Activated CD4-positive, alpha-beta T cell treated with anti-CD3 and anti-CD28 coated beads, Interleukin-2, amount 10 ng/mL, durations not matched to agents 7 days and 5 days (primary cell): ENCODE data around the gene NACC2. TPM values are rescaled to one million over a fixed set of nuclear protein-coding genes. Genes with fewer than 3 reads are reported as not detected.

ENCODE experiments used
- CTCF ChIA-PET: fragments of 350-600 bp; sonication (Branson Sonifier 250); formaldehyde crosslinking; loops from one replicate; lab custom pipeline; 2021; ENCODE audit warnings: antibody characterized with exemption; lab: Charles Lee
- POLR2A ChIA-PET: fragments of 350-600 bp; sonication (Branson Sonifier 250); formaldehyde crosslinking; loops from one replicate; lab custom pipeline; 2021; ENCODE audit warnings: antibody characterized with exemption; lab: Charles Lee
- DNase-seq: peaks from one replicate; pipeline ENCODE4 v3.0.0-alpha.2; 2020
- H3K27ac Mint-ChIP-seq: one replicate; pipeline ENCODE4 v1.8.0; 2021; ENCODE audit warnings: mild to moderate bottlenecking, moderate library complexity, mixed read lengths
- H3K27me3 Mint-ChIP-seq: one replicate; pipeline ENCODE4 v1.8.0; 2021; ENCODE audit warnings: mixed read lengths
- H3K36me3 Mint-ChIP-seq: one replicate; pipeline ENCODE4 v1.8.0; 2021; ENCODE audit warnings: low read depth, mixed read lengths
- H3K4me1 Mint-ChIP-seq: one replicate; pipeline ENCODE4 v1.8.0; 2021; ENCODE audit warnings: mixed read lengths
- H3K4me3 Mint-ChIP-seq: one replicate; pipeline ENCODE4 v1.8.0; 2021; ENCODE audit warnings: mild to moderate bottlenecking, moderate library complexity, mixed read lengths
- H3K9me3 Mint-ChIP-seq: one replicate; pipeline ENCODE4 v1.8.0; 2021; ENCODE audit warnings: mixed read lengths
- total RNA-seq, 2 experiments: library from RNA; stranded (reverse); gene quantifications; one replicate each; pipeline ENCODE4 v1.2.3, GENCODE V29; 2021

The NACC2 gene
- total RNA-seq, 2 experiments from 2014 or later: 4.1 to 4.4 TPM

DNA sequence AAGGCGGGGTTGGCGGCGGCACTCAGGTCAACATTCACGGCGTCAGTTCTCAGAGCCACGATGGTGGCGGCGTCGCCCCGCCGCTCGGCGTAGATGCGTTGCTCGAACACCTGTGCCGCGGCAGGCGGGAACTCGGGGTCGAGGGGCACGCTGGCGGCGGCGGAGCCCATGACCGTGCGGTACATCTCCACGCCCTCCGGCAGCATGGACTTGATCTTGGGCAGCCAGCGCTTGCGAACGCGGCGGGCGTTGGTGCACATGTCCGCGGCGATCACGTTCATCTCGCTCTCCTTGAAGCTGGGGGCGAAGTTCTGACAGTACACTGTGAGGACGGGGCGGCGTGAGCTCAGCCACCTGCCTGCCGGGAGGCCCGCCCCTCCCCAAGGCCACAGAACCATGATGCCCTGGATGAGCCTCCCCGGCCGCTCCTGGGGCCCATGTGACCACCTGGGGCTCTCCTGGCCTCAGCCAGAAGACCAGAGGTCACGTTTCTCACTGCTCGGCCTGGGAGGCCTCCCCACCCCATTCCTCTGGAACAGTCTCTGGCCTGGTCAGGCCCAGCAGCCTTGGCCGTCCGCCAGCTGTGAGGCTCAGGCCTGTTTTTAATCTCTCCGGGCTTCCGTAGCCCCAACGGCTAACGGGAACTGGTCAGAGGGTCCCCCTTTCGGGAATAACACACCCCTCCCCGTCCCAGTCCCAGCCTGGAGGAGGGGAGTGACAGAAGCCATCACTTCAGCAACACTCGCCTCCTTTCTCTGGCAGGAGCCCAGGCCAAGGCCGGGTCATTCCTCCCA lies 83.2 kb downstream of the NACC2 start:
- no peaks in the 10 kb centered on the region for H3K36me3 Mint-ChIP-seq
- ChIA-PET CTCF (no interaction called here), POLR2A (no interaction called here)
- no peaks in the 10 kb centered on the region for H3K4me1 Mint-ChIP-seq
- no peak for DNase-seq
- H3K4me3 Mint-ChIP-seq: no peak overlapping the region
- H3K9me3 Mint-ChIP-seq: no peaks in the 10 kb centered on the region
- no peak overlapping the region for H3K27ac Mint-ChIP-seq
- no peaks in the 10 kb centered on the region for H3K27me3 Mint-ChIP-seq

DNA sequence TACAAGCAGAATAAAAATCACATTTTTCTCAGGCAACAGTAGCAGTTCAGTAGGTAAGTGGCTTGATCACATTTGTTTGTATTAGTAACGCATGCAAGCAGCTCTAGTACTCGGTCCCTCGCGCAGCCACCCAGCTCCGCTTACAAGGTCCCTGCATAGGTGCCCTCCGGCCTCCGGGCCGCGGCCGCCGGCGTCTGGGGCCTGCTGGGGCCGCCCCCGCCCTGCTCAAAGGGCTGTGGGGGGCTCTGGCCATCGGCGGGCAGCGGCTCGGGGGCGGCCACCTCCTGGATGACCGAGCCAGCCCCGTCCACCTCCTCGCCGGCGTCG lies 83.8 kb downstream of the NACC2 start:
- no peak for DNase-seq
- Mint-ChIP-seq H3K4me1 (no peaks in the 10 kb centered on the region), H3K9me3 (no peaks in the 10 kb centered on the region), H3K36me3 (no peaks in the 10 kb centered on the region), H3K27ac (no peak overlapping the region), H3K4me3 (no peak overlapping the region), H3K27me3 (no peaks in the 10 kb centered on the region)
- CTCF ChIA-PET: no interaction called here
- POLR2A ChIA-PET: no interaction called here

DNA sequence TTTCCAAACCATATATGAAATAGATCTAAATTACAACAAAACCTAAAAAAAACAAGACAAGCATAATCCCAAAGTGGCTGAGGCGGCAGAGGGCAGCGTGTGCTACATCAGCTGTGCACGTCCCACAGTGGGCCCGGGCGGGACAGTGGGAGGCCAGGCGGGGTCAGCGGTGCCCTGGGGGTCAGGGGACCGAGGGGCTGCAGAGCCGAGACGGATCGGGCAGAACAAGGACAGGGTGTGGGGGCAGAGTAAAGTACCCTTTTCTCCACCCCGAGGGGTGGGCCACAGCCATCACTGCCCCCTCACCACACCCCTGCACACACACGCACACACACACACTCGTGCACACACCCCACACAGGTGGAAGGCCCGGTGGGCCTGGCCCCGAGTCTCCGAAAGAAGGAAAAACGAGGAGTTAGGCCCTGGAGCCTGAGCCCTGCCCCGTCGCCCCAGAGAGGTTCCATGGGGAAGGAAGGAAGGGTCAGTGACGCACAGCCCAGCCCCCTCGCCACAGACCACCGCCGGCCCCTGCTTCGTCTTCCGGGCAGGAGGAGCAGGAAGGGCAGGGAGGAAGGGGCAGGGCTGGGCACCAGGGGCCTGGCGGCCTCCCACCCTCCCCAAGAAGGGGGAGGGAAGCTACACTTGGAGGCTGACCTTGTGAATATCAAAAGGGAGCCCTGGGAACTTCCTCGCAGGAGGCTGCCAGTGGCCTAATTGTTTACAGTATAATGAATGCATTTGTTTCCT lies 84.3 kb downstream of the NACC2 start:
- H3K9me3 Mint-ChIP-seq: no peaks in the 10 kb centered on the region
- H3K36me3 Mint-ChIP-seq: no peaks in the 10 kb centered on the region
- H3K27me3 Mint-ChIP-seq: no peaks in the 10 kb centered on the region
- no peaks in the 10 kb centered on the region for H3K4me1 Mint-ChIP-seq
- no peak overlapping the region for H3K27ac Mint-ChIP-seq
- no peak overlapping the region for H3K4me3 Mint-ChIP-seq
- ChIA-PET CTCF (no interaction called here), POLR2A (no interaction called here)
- DNase-seq: no peak

DNA sequence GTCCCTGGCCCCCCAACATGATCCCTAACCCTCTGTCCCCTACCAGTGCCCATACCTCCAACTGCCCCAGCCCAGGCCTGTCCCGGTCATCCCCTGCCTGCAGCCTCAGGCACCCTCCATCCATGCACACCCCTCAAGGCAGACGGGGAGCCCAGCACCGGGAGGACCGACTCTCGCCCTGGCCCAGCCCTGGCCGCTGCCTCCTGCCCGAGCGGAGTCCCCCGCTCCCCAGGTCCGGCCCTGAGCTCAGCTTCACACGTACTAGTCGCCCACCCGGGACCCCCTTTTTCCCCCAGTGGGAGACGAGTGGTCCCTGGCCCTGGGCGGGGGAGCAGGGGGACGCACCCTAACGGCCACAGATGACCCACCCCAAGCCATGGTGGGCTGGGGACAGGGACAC lies 84.9 kb downstream of the NACC2 start:
- POLR2A ChIA-PET: no interaction called here
- H3K4me3 Mint-ChIP-seq: no peak overlapping the region
- no peak for DNase-seq
- no peaks in the 10 kb centered on the region for H3K9me3 Mint-ChIP-seq
- CTCF ChIA-PET: no interaction called here
- no peaks in the 10 kb centered on the region for H3K36me3 Mint-ChIP-seq
- no peaks in the 10 kb centered on the region for H3K27me3 Mint-ChIP-seq
- H3K27ac Mint-ChIP-seq: no peak overlapping the region
- no peaks in the 10 kb centered on the region for H3K4me1 Mint-ChIP-seq

DNA sequence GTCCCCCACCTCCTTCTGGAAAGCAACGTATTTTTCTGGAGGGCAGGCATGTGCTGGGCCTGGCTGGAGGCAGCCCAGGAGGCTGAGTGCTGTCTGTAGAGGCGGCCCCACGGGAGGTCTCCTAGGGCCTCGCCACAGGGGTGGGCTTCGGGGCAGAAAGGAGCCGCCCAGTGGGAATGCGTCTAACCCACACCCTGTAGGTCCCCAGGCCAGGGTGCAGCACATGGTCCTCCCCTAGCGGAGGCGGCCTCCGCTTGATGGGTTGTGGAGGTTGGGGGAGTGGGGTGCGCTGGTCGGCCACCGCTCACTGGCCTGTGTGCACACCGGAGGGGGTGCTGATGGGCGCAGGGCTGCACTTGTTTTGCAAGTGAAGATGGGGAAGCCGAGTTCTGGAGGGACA lies 85.6 kb downstream of the NACC2 start:
- CTCF ChIA-PET: no interaction called here
- no peaks in the 10 kb centered on the region for H3K36me3 Mint-ChIP-seq

DNA sequence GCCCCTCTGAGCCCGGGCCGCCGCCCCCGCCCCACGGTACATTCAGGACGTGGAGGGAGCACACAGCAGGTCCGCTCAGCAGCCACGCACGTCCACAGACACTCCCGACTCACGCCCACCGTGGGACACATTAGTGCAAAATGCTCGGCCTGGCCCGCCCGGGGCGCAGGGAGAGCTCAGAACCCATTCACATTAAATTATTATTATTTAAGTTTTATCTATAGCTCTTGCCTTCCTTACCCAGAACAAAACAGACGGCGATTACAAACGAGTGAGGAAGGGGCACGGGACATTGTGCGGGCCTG lies 86.4 kb downstream of the NACC2 start:
- ChIA-PET POLR2A (no interaction called here), CTCF (interaction anchor here (1.1 kb wide), 1 partner anchor 21 kb away, joined by 3 read pairs; no protein-coding TSS in a partner anchor)
- no peaks in the 10 kb centered on the region for H3K4me1 Mint-ChIP-seq
- no peak overlapping the region for H3K4me3 Mint-ChIP-seq
- H3K9me3 Mint-ChIP-seq: no peaks in the 10 kb centered on the region
- H3K27me3 Mint-ChIP-seq: no peaks in the 10 kb centered on the region
- no peaks in the 10 kb centered on the region for H3K36me3 Mint-ChIP-seq
- DNase-seq: no peak
- no peak overlapping the region for H3K27ac Mint-ChIP-seq

More for the DNA sequence above, 85.6 kb downstream of the NACC2 start:
- no peaks in the 10 kb centered on the region for H3K27me3 Mint-ChIP-seq
- no peaks in the 10 kb centered on the region for H3K4me1 Mint-ChIP-seq
- no peak overlapping the region for H3K27ac Mint-ChIP-seq
- no peak overlapping the region for H3K4me3 Mint-ChIP-seq
- no peak for DNase-seq
- H3K9me3 Mint-ChIP-seq: no peaks in the 10 kb centered on the region
- POLR2A ChIA-PET: no interaction called here

DNA sequence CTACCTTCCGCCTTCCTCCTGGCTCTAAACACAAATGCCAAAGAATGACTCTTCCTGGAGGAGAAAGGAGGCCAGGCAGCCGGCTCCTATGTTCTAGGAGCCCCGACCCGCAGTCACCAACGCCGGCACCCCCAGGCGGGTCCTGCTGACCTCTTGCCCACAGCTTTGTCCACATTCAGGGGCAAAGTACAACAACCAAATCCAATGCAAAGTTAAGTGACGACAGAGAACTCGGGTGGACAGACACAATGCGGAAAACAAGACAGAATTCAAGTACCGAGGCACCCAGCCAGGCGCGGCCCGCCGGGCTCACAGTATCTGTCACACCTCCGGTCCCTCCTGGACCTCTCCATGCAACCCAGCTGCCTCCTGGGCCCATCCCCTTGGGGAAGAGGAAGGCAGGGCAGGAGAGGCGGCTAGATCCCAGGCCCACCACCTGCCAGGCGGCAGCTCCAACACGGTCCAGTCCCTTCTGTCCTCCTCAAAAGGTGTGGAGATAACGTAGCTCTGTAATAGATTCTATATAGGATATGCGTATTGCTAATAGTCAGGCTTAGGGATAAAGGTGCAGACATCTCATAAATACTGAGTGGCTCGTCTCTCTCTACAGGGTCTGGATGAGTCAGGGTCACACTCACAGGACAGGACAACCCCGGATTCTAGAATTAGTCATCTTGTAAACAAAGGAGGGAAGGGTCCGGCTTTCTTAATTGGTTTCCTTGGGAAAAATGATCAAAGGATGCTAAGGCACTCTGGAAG lies 87.0 kb downstream of the NACC2 start:
- no peak for DNase-seq
- no peaks in the 10 kb centered on the region for H3K4me1 Mint-ChIP-seq
- ChIA-PET CTCF (interaction anchor here (1.1 kb wide), 1 partner anchor 20 kb away, joined by 3 read pairs; no protein-coding TSS in a partner anchor), POLR2A (no interaction called here)
- no peaks in the 10 kb centered on the region for H3K36me3 Mint-ChIP-seq
- no peaks in the 10 kb centered on the region for H3K9me3 Mint-ChIP-seq
- no peak overlapping the region for H3K4me3 Mint-ChIP-seq
- no peak overlapping the region for H3K27ac Mint-ChIP-seq
- no peaks in the 10 kb centered on the region for H3K27me3 Mint-ChIP-seq

DNA sequence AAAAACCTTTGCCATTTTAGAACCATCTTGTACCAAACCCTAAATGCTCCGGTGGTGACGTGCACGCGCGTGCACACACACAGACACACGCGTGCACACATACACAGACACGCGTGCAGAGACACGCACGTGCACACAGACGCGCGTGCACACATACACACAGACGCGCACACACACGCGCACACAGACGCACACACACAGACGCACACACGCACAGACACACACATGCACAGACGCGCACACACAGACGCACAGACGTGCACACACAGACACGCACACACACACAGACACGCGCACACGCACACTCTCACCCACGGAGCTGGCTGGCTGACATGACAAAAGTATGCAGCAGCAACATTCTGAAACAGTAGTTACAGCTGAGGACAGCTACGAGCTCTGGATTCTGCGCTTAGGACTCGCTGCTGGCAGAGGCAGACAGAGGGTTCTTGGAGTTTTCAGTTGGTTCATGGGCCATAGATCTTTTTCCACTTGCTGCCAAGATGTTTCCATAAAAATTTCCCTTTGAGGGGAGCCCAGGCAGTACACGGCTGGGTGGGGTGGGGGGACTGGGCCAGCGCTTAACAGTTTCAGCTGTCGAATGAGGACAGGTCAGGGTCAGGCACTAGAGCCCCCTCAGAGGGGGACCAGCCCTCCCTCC lies 87.7 kb downstream of the NACC2 start:
- ChIA-PET CTCF (interaction anchor here (1.1 kb wide), 1 partner anchor 20 kb away, joined by 3 read pairs; no protein-coding TSS in a partner anchor), POLR2A (no interaction called here)
- Mint-ChIP-seq H3K4me3 (no peak overlapping the region), H3K36me3 (no peaks in the 10 kb centered on the region), H3K27me3 (no peaks in the 10 kb centered on the region), H3K9me3 (no peaks in the 10 kb centered on the region), H3K27ac (no peak overlapping the region), H3K4me1 (no peaks in the 10 kb centered on the region)
- DNase-seq: no peak

DNA sequence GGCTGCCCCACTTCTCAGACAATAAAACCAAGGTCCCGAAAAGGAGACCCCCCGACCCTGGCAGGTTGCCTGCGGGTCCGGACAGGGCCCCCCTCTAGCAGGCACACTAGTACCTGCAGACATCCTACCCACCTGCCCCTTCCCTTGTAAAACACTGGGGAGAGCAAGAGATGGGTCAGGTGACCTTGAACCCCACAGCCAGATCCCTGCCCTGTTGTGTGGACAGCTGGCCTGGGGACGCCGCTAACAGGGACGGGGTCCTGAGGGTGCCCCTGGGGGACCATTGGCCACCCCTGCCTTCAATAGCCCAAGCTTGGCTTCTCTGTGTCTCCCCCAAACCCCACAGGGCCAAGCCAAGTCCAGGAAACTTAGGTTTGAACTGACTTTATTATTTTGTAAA lies 88.9 kb downstream of the NACC2 start:
- ChIA-PET CTCF (no interaction called here), POLR2A (no interaction called here)
- no peak for DNase-seq
- Mint-ChIP-seq H3K4me3 (no peak overlapping the region), H3K36me3 (no peaks in the 10 kb centered on the region), H3K4me1 (no peaks in the 10 kb centered on the region), H3K27ac (no peak overlapping the region), H3K9me3 (no peaks in the 10 kb centered on the region), H3K27me3 (no peaks in the 10 kb centered on the region)

DNA sequence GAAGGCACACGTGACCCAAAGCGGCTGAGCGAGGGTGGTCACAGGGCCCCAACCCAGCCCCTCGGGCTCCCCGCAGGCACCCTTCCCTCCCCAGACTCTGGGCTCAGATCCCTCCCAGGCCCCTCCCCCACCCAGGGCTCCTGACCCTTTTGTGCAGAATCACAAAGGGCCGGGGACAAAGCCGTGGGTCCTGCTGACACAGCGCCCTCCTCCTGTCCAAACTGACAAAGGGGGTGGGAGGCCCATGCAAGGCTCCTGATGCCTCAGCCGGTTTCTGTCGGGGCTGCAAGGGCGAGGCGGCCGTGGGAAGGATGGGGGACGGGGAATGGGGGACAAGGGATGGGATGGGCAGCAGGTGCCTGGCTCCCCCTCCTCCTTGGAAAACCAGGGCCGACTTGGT lies 90.4 kb downstream of the NACC2 start:
- ChIA-PET CTCF (no interaction called here), POLR2A (no interaction called here)
- no peak for DNase-seq
- Mint-ChIP-seq H3K4me1 (no peaks in the 10 kb centered on the region), H3K36me3 (no peaks in the 10 kb centered on the region), H3K27ac (no peak overlapping the region), H3K4me3 (no peak overlapping the region), H3K9me3 (no peaks in the 10 kb centered on the region), H3K27me3 (no peaks in the 10 kb centered on the region)

DNA sequence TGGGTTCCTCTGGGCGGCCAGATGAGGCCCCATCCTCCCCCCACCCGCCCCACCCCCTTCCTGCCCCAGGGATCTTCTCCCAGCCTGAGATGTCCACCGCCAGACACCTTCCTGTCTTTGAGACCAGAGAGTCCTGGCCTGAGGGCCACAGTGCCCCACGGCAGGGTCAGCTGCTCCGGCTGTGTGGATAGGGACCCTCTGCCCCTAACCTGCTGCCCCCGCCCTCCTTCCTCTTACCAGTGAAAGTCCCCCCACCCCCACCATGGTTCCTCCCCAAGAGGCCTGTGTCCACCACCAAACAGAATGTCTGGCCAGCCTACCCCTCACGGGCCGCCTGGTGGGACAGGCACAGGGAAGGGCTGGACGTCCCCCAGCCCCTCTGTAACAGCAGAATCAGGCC lies 90.9 kb downstream of the NACC2 start:
- POLR2A ChIA-PET: no interaction called here
- Mint-ChIP-seq H3K36me3 (no peaks in the 10 kb centered on the region), H3K27ac (no peak overlapping the region), H3K4me3 (no peak overlapping the region), H3K4me1 (no peaks in the 10 kb centered on the region), H3K9me3 (no peaks in the 10 kb centered on the region), H3K27me3 (no peaks in the 10 kb centered on the region)
- CTCF ChIA-PET: no interaction called here
- DNase-seq: no peak

DNA sequence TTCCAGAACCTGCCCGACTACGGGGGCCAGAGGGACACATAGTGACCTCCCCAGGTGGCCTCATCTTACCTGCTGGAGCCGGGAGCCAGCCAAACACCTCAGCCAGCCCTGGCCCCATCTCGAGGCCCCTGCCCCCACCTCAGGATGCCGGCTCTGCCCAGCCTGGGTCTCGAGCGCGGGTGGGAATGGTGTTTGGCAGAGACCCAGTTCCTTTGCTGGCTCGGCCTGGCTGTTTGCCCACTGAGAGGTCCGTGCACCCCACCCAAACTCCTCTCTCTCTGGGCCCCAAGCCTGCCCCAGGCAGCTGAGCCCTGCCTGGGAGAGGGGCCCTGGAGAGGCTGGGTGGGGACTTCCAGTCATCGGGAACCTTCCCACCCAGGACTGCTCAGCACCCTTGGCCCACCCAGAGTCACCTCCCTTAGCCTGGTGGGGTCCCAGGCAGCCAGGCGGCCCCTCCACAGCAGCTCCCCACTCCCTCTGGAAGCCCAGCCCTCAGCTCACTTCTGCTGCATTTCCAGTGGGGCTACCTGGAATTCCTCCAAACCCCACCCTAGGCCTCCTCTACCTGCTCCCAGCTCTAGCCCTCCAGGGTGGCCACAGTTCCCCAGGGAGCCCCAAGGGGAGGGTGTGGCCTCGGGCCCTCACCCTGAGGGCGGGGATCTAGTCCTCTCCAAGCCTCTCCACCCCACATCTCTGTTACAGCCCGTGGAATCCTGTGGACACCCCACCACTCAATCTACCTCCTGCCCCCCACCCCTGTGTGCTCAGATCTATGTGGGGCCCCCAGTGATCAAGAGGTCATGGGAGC lies 91.5 kb downstream of the NACC2 start:
- no peak for DNase-seq
- no peaks in the 10 kb centered on the region for H3K4me1 Mint-ChIP-seq

More for the DNA sequence above, 91.5 kb downstream of the NACC2 start:
- H3K9me3 Mint-ChIP-seq: no peaks in the 10 kb centered on the region
- H3K4me3 Mint-ChIP-seq: no peak overlapping the region
- no peak overlapping the region for H3K27ac Mint-ChIP-seq
- H3K27me3 Mint-ChIP-seq: no peaks in the 10 kb centered on the region
- ChIA-PET CTCF (no interaction called here), POLR2A (no interaction called here)
- H3K36me3 Mint-ChIP-seq: no peaks in the 10 kb centered on the region
